ENCODE results near the gene ITGB3BP.
A peak's percentile ranks its signal among the peaks of the same experiment; 100 is the strongest.

Gene ITGB3BP

GRCh38 chr1:63523738-63524137 lies 713 bp upstream of the ITGB3BP start:
- Histone ChIP-seq H3K36me3 (no peaks in the 10 kb centered on the region), H3K9me3 (no peaks in the 10 kb centered on the region), H3K4me1 (no peaks in the 10 kb centered on the region), H3K4me3 (ENCODE audit: low read depth, low read length) (peak overlapping the region; percentile 87), H3K27me3 (no peaks in the 10 kb centered on the region)
- no peak for DNase-seq
- TF ChIP-seq, protein P1, sequence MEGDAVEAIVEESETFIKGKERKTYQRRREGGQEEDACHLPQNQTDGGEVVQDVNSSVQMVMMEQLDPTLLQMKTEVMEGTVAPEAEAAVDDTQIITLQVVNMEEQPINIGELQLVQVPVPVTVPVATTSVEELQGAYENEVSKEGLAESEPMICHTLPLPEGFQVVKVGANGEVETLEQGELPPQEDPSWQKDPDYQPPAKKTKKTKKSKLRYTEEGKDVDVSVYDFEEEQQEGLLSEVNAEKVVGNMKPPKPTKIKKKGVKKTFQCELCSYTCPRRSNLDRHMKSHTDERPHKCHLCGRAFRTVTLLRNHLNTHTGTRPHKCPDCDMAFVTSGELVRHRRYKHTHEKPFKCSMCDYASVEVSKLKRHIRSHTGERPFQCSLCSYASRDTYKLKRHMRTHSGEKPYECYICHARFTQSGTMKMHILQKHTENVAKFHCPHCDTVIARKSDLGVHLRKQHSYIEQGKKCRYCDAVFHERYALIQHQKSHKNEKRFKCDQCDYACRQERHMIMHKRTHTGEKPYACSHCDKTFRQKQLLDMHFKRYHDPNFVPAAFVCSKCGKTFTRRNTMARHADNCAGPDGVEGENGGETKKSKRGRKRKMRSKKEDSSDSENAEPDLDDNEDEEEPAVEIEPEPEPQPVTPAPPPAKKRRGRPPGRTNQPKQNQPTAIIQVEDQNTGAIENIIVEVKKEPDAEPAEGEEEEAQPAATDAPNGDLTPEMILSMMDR (IDR thresholded peaks at IDR 0.05; ENCODE audit: low read depth, low read length): no peak

- no peaks in the 10 kb centered on the region for H3K27me3 ChIP-seq
- H3K9me3 ChIP-seq: no peaks in the 10 kb centered on the region
- TF ChIP-seq, protein P1 (IDR thresholded peaks at IDR 0.05; ENCODE audit: low read depth, low read length): no peak
- no peak overlapping the region for H3K4me3 ChIP-seq (ENCODE audit: low read depth, low read length)
- H3K36me3 ChIP-seq: no peaks in the 10 kb centered on the region
- DNase-seq: no peak
- H3K4me1 ChIP-seq: no peaks in the 10 kb centered on the region
Measured at GRCh38 chr1:63516629-63517028, 6.4 kb downstream of the ITGB3BP start.

DNA sequence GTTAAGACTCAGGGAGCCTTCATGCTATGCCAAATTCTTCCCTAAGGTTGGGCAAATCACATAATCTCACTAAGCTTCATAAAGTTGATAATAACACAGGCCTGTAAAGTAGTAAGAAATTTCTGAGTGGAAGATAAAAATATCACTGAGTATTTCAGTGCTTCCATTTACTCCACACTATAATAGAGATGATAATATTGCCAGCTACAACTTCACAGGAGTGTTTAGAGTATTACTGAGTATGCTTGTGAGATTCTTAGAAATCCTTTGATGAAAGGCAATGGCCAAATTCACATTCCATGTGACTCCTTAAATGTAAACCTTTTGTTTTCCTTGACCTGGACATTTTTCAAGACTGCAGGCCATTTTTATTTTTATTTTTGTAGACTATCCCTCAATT lies 10.4 kb downstream of the ITGB3BP start:
- Histone ChIP-seq H3K9me3 (no peaks in the 10 kb centered on the region), H3K36me3 (no peaks in the 10 kb centered on the region), H3K27me3 (no peaks in the 10 kb centered on the region), H3K4me1 (no peaks in the 10 kb centered on the region), H3K4me3 (ENCODE audit: low read depth, low read length) (no peak overlapping the region)
- TF ChIP-seq, protein P1 (IDR thresholded peaks at IDR 0.05; ENCODE audit: low read depth, low read length): no peak
- no peak for DNase-seq

DNA sequence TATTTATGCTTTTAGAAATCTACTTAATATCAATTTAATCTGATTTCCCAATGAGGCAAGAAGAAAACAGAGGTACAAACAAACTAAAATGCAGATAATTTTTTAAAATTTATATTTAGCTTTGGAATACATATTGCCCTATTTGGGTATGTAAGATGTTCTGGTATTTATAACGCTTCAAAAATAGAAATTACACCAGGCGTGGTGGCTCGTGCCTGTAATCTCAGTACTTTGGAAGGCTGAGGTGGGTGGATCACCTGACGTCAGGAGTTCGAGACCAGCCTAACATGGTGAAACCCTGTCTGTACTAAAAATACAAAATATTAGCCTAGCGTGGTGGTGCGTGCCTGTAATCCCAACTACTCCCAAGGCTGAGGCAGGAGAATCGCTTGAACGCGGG lies 13.3 kb downstream of the ITGB3BP start:
- Histone ChIP-seq H3K4me3 (ENCODE audit: low read depth, low read length) (no peak overlapping the region), H3K9me3 (no peaks in the 10 kb centered on the region), H3K4me1 (no peaks in the 10 kb centered on the region), H3K27me3 (no peaks in the 10 kb centered on the region), H3K36me3 (peaks cover 7% of the 10 kb centered on the region; the same call in 1 of the 2 replicates)
- DNase-seq: no peak
- TF ChIP-seq, protein P1 (IDR thresholded peaks at IDR 0.05; ENCODE audit: low read depth, low read length): no peak

GRCh38 chr1:63506782-63507181 lies 16.2 kb downstream of the ITGB3BP start:
- DNase-seq: no peak
- Histone ChIP-seq H3K9me3 (no peaks in the 10 kb centered on the region), H3K4me3 (ENCODE audit: low read depth, low read length) (no peak overlapping the region), H3K36me3 (peaks cover 7% of the 10 kb centered on the region; the same call in 1 of the 2 replicates), H3K4me1 (no peaks in the 10 kb centered on the region), H3K27me3 (no peaks in the 10 kb centered on the region)
- TF ChIP-seq, protein P1 (IDR thresholded peaks at IDR 0.05; ENCODE audit: low read depth, low read length): no peak

- no peaks in the 10 kb centered on the region for H3K27me3 ChIP-seq
- no peak overlapping the region for H3K4me3 ChIP-seq (ENCODE audit: low read depth, low read length)
- DNase-seq: no peak
- TF ChIP-seq, protein P1 (IDR thresholded peaks at IDR 0.05; ENCODE audit: low read depth, low read length): no peak
- no peaks in the 10 kb centered on the region for H3K9me3 ChIP-seq
- no peaks in the 10 kb centered on the region for H3K4me1 ChIP-seq
- H3K36me3 ChIP-seq: no peaks in the 10 kb centered on the region
Measured at GRCh38 chr1:63501256-63501655, 21.8 kb downstream of the ITGB3BP start.
